ENCODE data around the gene IL19. TPM values are rescaled to one million over a fixed set of nuclear protein-coding genes. Genes with fewer than 3 reads are reported as not detected.

Gene IL19
- total and polyA plus RNA-seq, 9 of the 15 experiments (the other 6 are each of a cell fraction or from before 2014, with no cell fraction given) = not detected

GRCh38 chr1:206867716-206868115, 97.1 kb downstream of the IL19 start:
- H3K4me2 ChIP-seq (ENCODE audit: insufficient read depth, low read length) = no peak overlapping the region
- no peaks in the 10 kb centered on the region for H3K9me1 ChIP-seq (ENCODE audit: control insufficient read depth, insufficient read depth, low read length)
- no peaks in the 10 kb centered on the region for H3K79me2 ChIP-seq (ENCODE audit: control insufficient read depth, insufficient read depth, low read length)
- H3K9me3 ChIP-seq (replicated peaks; ENCODE audit: control insufficient read depth, insufficient read depth, low read depth, low read length) = no peaks in the 10 kb centered on the region
- H4K20me1 ChIP-seq (replicated peaks; ENCODE audit: control insufficient read depth, insufficient read depth, low read length) = no peaks in the 10 kb centered on the region
- intact Hi-C loops (cut with micrococcal nuclease) = no loop called here
- in situ Hi-C loops (cut with MboI) = no loop called here
- ATAC-seq = no peak
- no peaks in the 10 kb centered on the region for H3K36me3 ChIP-seq (ENCODE audit: control insufficient read depth, insufficient read depth, low read length)
- no peak overlapping the region for H3K27ac ChIP-seq (ENCODE audit: extremely low read depth, low read depth, low read length)
- no peak overlapping the region for H3K9ac ChIP-seq (ENCODE audit: insufficient read depth in 1 of 2, low read depth in 2 of 2, low read length in 2 of 2)
- no TSS peak for BruUV-seq (replicated peaks)
- ChIA-PET POLR2A (interaction anchor here (0.6 kb wide), 2 partner anchors 180 to 280 kb away, joined by 3 read pairs; no protein-coding TSS in a partner anchor), CTCF (ENCODE audit: low intra/inter-chr PET ratio) (no interaction called here)
- DNase-seq (ENCODE audit: extremely low read depth in 1 of 4, low spot score in 3 of 4) = no peak
- H3K27me3 ChIP-seq (ENCODE audit: control insufficient read depth in 2 of 2, insufficient read depth in 2 of 2, low read length in 2 of 2) = peaks cover 5 to 9% of the 10 kb centered on the region in 2 experiments; a peak in 3 of 5 replicates
- H3K4me3 ChIP-seq = no peak overlapping the region
- TF ChIP-seq CTCFL (IDR thresholded peaks at IDR 0.05; ENCODE audit: borderline replicate concordance, insufficient read depth, low read depth, low read length, poor library complexity, severe bottlenecking) (no peak), TAL1 (IDR thresholded peaks at IDR 0.05) (no peak), MBD2 (IDR thresholded peaks at IDR 0.05; ENCODE audit: borderline replicate concordance, low read depth) (no peak), SMARCE1 (IDR thresholded peaks at IDR 0.05) (no peak), UBTF (IDR thresholded peaks at IDR 0.05; ENCODE audit: borderline replicate concordance in 1 of 2, low read depth in 2 of 2, low read length in 2 of 2) (no peak), NFE2 (IDR thresholded peaks at IDR 0.05; ENCODE audit: low read depth) (no peak), ZNF668 (CRISPR knock-in tag; IDR thresholded peaks at IDR 0.05) (no peak), BRD4 (IDR thresholded peaks at IDR 0.05) (no peak), RNF219 (CRISPR knock-in tag; IDR thresholded peaks at IDR 0.05) (no peak), RBM25 (IDR thresholded peaks at IDR 0.05; ENCODE audit: low read depth, low read length, severe bottlenecking) (no peak), MAFK (IDR thresholded peaks at IDR 0.05; ENCODE audit: low read length) (no peak), NFIC (IDR thresholded peaks at IDR 0.05) (no peak), LCOR (CRISPR knock-in tag; IDR thresholded peaks at IDR 0.05) (no peak), TEAD1 (CRISPR knock-in tag; IDR thresholded peaks at IDR 0.05) (no peak), FIP1L1 (IDR thresholded peaks at IDR 0.05; ENCODE audit: low read depth, low read length, poor library complexity, severe bottlenecking) (no peak), HNRNPL (IDR thresholded peaks at IDR 0.05; ENCODE audit: low read depth, low read length) (no peak), ZNF384 (IDR thresholded peaks at IDR 0.05; ENCODE audit: low read depth, low read length) (no peak), CXXC5 (CRISPR knock-in tag; IDR thresholded peaks at IDR 0.05) (no peak)
- H2AFZ ChIP-seq (ENCODE audit: low read depth, low read length) = no peak overlapping the region
- FAIRE-seq = no peak
- H3K4me1 ChIP-seq (replicated peaks in 1 of 2; ENCODE audit: control insufficient read depth in 2 of 2, insufficient read depth in 2 of 2, low read length in 2 of 2) = peaks cover 0 to 5% of the 10 kb centered on the region in 2 experiments; a peak in 2 of 5 replicates

Measured in K562 (cell line).